Measurements from ENCODE around the gene RIPOR3. TPM values are rescaled to one million over a fixed set of nuclear protein-coding genes. Genes with fewer than 3 reads are reported as not detected.
A peak's percentile ranks its signal among the peaks of the same experiment; 100 is the strongest.

RIPOR3 gene
- total and polyA plus RNA-seq, 9 of the 15 experiments (the other 6 are each of a cell fraction or from before 2014, with no cell fraction given), result 3.3 to 62.7 (median 21.4) TPM

DNA sequence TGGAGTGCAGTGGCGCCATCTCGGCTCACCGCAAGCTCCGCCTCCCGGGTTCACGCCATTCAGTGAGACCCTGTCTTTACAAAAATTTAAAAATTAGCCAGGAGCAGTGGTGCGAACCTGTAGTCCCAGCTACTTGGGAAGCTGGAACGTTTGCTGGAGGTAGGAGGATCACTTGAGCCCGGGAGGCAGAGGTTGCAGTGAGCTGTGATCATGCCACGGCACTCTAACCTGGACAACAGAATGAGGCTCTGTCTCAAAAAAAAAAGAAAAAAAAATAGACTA lies 34.3 kb upstream of the RIPOR3 start (continued):
- TF ChIP-seq CREB1 (IDR thresholded peaks at IDR 0.05) (no peak), CREB1 (CRISPR knock-in tag; IDR thresholded peaks at IDR 0.05) (no peak), RNF2 (IDR thresholded peaks at IDR 0.05) (no peak), TOE1 (IDR thresholded peaks at IDR 0.05; ENCODE audit: borderline replicate concordance) (no peak), TOE1 (CRISPR knock-in tag; IDR thresholded peaks at IDR 0.05; ENCODE audit: borderline replicate concordance, low read depth) (no peak), CHD4 (IDR thresholded peaks at IDR 0.05; ENCODE audit: insufficient read depth, insufficient replicate concordance, low read depth, low read length, poor library complexity, severe bottlenecking) (no peak), CXXC5 (CRISPR knock-in tag; IDR thresholded peaks at IDR 0.05) (0 out of 2 replicates have a peak, but pooled peaks have one; percentile 22), CSDE1 (IDR thresholded peaks at IDR 0.05) (no peak), KLF6 (CRISPR knock-in tag; IDR thresholded peaks at IDR 0.05; ENCODE audit: borderline replicate concordance) (no peak)
- TF ChIP-seq, protein P1, sequence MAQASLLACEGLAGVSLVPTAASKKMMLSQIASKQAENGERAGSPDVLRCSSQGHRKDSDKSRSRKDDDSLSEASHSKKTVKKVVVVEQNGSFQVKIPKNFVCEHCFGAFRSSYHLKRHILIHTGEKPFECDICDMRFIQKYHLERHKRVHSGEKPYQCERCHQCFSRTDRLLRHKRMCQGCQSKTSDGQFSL (CRISPR knock-in tag; IDR thresholded peaks at IDR 0.05), result no peak
- TF ChIP-seq, protein P1 (tag; IDR thresholded peaks at IDR 0.05), result no peak

Measured in K562 (cell line).